K562 (cell line): ENCODE data around the gene ASB11.

Experiments
- BCLAF1 ChIP-seq, 2 experiments: fragments of 450-650 bp in 1 of 2; IDR thresholded peaks; 2 replicates each; pipeline ENCODE4 v1.6.1; 2011 to 2017; ENCODE audit warnings: low read depth in 2 of 2, antibody characterized with exemption in 1 of 2, borderline replicate concordance in 1 of 2, low read length in 1 of 2, mild to moderate bottlenecking in 1 of 2, mixed read lengths in 1 of 2; ENCODE audit not compliant: control insufficient read depth in 1 of 2
- CTCF ChIP-seq, 3 experiments: IDR thresholded peaks in 2 of 3; conservative IDR thresholded peaks in 1 of 3; 2 replicates each; pipeline ENCODE4 v1.5.1; 2011 to 2012; ENCODE audit warnings: low read length in 3 of 3, mild to moderate bottlenecking in 3 of 3, control low read depth in 2 of 3, improper control_type of control experiment in 1 of 3, inconsistent platforms in 1 of 3, low read depth in 1 of 3, mixed read lengths in 1 of 3, moderate library complexity in 1 of 3; ENCODE audit not compliant: insufficient read depth in 2 of 3
- DNMT1 ChIP-seq: fragments of 450-650 bp; IDR thresholded peaks from 2 replicates; pipeline ENCODE4 v1.6.1; 2016; ENCODE audit warnings: antibody characterized with exemption, mild to moderate bottlenecking
- FUS ChIP-seq: fragments of 200-400 bp; formaldehyde crosslinking; optimal IDR thresholded peaks from 2 replicates; pipeline ENCODE3; 2017; ENCODE audit warnings: low read depth, low read length
- IRF2 ChIP-seq: sonication (generic); formaldehyde crosslinking; IDR thresholded peaks from 2 replicates; pipeline ENCODE4 v1.8.1; 2022; ENCODE audit warnings: mild to moderate bottlenecking, missing genetic modification reagents
- NUFIP1 ChIP-seq: fragments of 450-650 bp; IDR thresholded peaks from 2 replicates; pipeline ENCODE4 v1.6.1; 2018; ENCODE audit not compliant: partially characterized antibody
- ZMIZ1 ChIP-seq, 2 experiments: fragments of 150-350 bp in 1 of 2; IDR thresholded peaks; 2 replicates each; pipeline ENCODE4 v1.6.1; 2012 to 2016; ENCODE audit warnings: low read depth in 2 of 2, low read length in 2 of 2, mild to moderate bottlenecking in 1 of 2, moderate library complexity in 1 of 2
- ZNF23 ChIP-seq: fragments of 250-450 bp; sonication (Bioruptor Pico); IDR thresholded peaks from 2 replicates; pipeline ENCODE4 v1.4.0; 2020; ENCODE audit warnings: mild to moderate bottlenecking

GRCh38 chrX:15254852-15255251, 60.6 kb downstream of the ASB11 start:
- TF ChIP-seq BCLAF1 (IDR thresholded peaks at IDR 0.05; ENCODE audit: borderline replicate concordance in 1 of 2, control insufficient read depth in 1 of 2, low read depth in 2 of 2, low read length in 1 of 2) (no peak), DNMT1 (no peak), NUFIP1 (no peak), IRF2 (CRISPR knock-in tag) (no peak), ZNF23 (CRISPR knock-in tag) (no peak), ZMIZ1 (IDR thresholded peaks at IDR 0.05; ENCODE audit: low read depth in 2 of 2, low read length in 2 of 2) (no peak), FUS (no peak), CTCF (IDR thresholded peaks at IDR 0.05 in 2 of 3, conservative IDR thresholded peaks at IDR 0.05 in 1 of 3; ENCODE audit: insufficient read depth in 2 of 3, low read depth in 1 of 3, low read length in 3 of 3) (no peak)
